Stimulated activated CD4-positive, alpha-beta T cell treated with anti-CD3 and anti-CD28 coated beads, Interleukin-1b, Interleukin-23, amount 100 ng/mL, for 24 hours (primary cell): ENCODE measurements around the gene KLHL17.
"Not testable (repeated sequence)": the region's sequence is repeated elsewhere in the genome, so short reads cannot be mapped to it uniquely, and the experiment has no call there.

Source experiments
- DNase-seq, 4 experiments: peaks; one replicate each; pipeline ENCODE4 v3.0.0-alpha.2; 2020; ENCODE audit warnings: low read depth in 4 of 4, low spot score in 1 of 4

Gene KLHL17

GRCh38 chr1:966704-967300, 6.4 kb downstream of the KLHL17 start:
- DNase-seq, result peak; percentile 68 to 83 (median 76)

- no peak for DNase-seq
Measured at GRCh38 chr1:967466-968343, 7.3 kb downstream of the KLHL17 start.

GRCh38 chr1:969260-969855, 9.0 kb downstream of the KLHL17 start:
- no peak for DNase-seq

- DNase-seq, result no peak
Measured at GRCh38 chr1:970242-970972, 10.0 kb downstream of the KLHL17 start.

- DNase-seq, result no peak
Measured at GRCh38 chr1:970973-971730, 10.8 kb downstream of the KLHL17 start.

GRCh38 chr1:971751-972506, 11.5 kb downstream of the KLHL17 start:
- no peak for DNase-seq

GRCh38 chr1:972726-973458, 12.5 kb downstream of the KLHL17 start:
- no peak for DNase-seq

GRCh38 chr1:973459-974292, 13.3 kb downstream of the KLHL17 start:
- no peak for DNase-seq

GRCh38 chr1:974293-974640, 13.9 kb downstream of the KLHL17 start:
- no peak for DNase-seq

- DNase-seq, result no peak
Measured at GRCh38 chr1:974687-975328, 14.4 kb downstream of the KLHL17 start.

- DNase-seq, result no peak
Measured at GRCh38 chr1:975365-975764, 15.0 kb downstream of the KLHL17 start.

- DNase-seq, result peak in 2 of 4 experiments; percentile 48 to 49
Measured at GRCh38 chr1:975896-976683, 15.7 kb downstream of the KLHL17 start.

GRCh38 chr1:976791-977190, 16.4 kb downstream of the KLHL17 start:
- not testable (repeated sequence) for DNase-seq

- DNase-seq, result no peak
Measured at GRCh38 chr1:978069-978834, 17.9 kb downstream of the KLHL17 start.

GRCh38 chr1:978835-979743, 18.7 kb downstream of the KLHL17 start:
- DNase-seq, result no peak

GRCh38 chr1:979744-980072, 19.3 kb downstream of the KLHL17 start:
- no peak for DNase-seq
